CD14-positive monocyte (primary cell): ENCODE results near the gene MT1B. TPM values are rescaled to one million over a fixed set of nuclear protein-coding genes. Genes with fewer than 3 reads are reported as not detected.
A peak's percentile ranks its signal among the peaks of the same experiment; 100 is the strongest.

Experiments
- DNase-seq, 3 donors: peaks; one replicate each; pipeline ENCODE4 v3.0.0-alpha.2; 2011 to 2022
- H2AFZ ChIP-seq: 2 replicates; pipeline ENCODE4 v1.6.0; 2012; ENCODE audit warnings: mild to moderate bottlenecking, low read depth, low read length, inconsistent platforms; ENCODE audit not compliant: insufficient read depth, poor library complexity, severe bottlenecking
- H3K27ac ChIP-seq, 2 donors: 1 replicate in 1 of 2; 2 replicates in 1 of 2; pipeline ENCODE4 v1.5.1; 2012 to 2013; ENCODE audit warnings: low read length in 2 of 2, control low read depth in 1 of 2, inconsistent platforms in 1 of 2, low read depth in 1 of 2, mild to moderate bottlenecking in 1 of 2
- H3K27me3 ChIP-seq, 2 donors: one replicate each; pipeline versions ENCODE4 v1.6.0 to v1.6.1; 2011 to 2013; ENCODE audit warnings: low read length in 2 of 2; ENCODE audit not compliant: control insufficient read depth in 2 of 2, insufficient read depth in 2 of 2
- H3K36me3 ChIP-seq, 2 donors: replicated peaks in 1 of 2; 1 replicate in 1 of 2; 2 replicates in 1 of 2; pipeline versions ENCODE4 v1.5.1 to v1.6.1; 2012 to 2013; ENCODE audit warnings: low read length in 2 of 2, control low read depth in 1 of 2, inconsistent platforms in 1 of 2, mild to moderate bottlenecking in 1 of 2; ENCODE audit not compliant: insufficient read depth in 2 of 2, control insufficient read depth in 1 of 2
- H3K4me1 ChIP-seq, 2 donors: 1 replicate in 1 of 2; 2 replicates in 1 of 2; pipeline versions ENCODE4 v1.5.1 to v1.6.1; 2012 to 2013; ENCODE audit warnings: low read length in 2 of 2, control low read depth in 1 of 2, inconsistent platforms in 1 of 2, mild to moderate bottlenecking in 1 of 2, moderate library complexity in 1 of 2; ENCODE audit not compliant: insufficient read depth in 2 of 2, control insufficient read depth in 1 of 2
- H3K4me2 ChIP-seq: replicated peaks from 2 replicates; pipeline ENCODE3; 2012; ENCODE audit warnings: low read length, moderate library complexity, mild to moderate bottlenecking; ENCODE audit not compliant: poor library complexity, severe bottlenecking; ENCODE audit errors: extremely low read depth
- H3K4me3 ChIP-seq, 3 experiments: fragments of 200-600 bp in 1 of 3; sonication (generic) in 1 of 3; replicated peaks in 1 of 3; 1 replicate in 2 of 3; 2 replicates in 1 of 3; pipeline ENCODE4 v1.5.1; 2011 to 2013; ENCODE audit warnings: low read length in 3 of 3, mild to moderate bottlenecking in 3 of 3, control low read depth in 2 of 3, low read depth in 2 of 3, inconsistent platforms in 1 of 3, moderate library complexity in 1 of 3
- H3K79me2 ChIP-seq: 2 replicates; pipeline ENCODE4 v1.6.0; 2012; ENCODE audit warnings: mild to moderate bottlenecking, control low read depth, inconsistent platforms, low read length, moderate library complexity; ENCODE audit not compliant: insufficient read depth
- H3K9ac ChIP-seq: 2 replicates; pipeline ENCODE4 v1.6.0; 2017; ENCODE audit warnings: low read length, mild to moderate bottlenecking; ENCODE audit not compliant: insufficient read depth, poor library complexity, severe bottlenecking
- H3K9me3 ChIP-seq, 2 donors: replicated peaks in 1 of 2; 1 replicate in 1 of 2; 2 replicates in 1 of 2; pipeline versions ENCODE4 v1.5.1 to v1.6.1; 2012 to 2013; ENCODE audit warnings: low read length in 2 of 2, control low read depth in 1 of 2; ENCODE audit not compliant: control insufficient read depth in 1 of 2, insufficient read depth in 1 of 2
- H4K20me1 ChIP-seq: 2 replicates; pipeline ENCODE4 v1.6.0; 2012; ENCODE audit warnings: mild to moderate bottlenecking, low read length, control low read depth, moderate library complexity; ENCODE audit not compliant: insufficient read depth
- H3K27ac Mint-ChIP-seq, 7 donors: one replicate each; pipeline ENCODE4 v1.8.0; 2020; ENCODE audit warnings: mild to moderate bottlenecking in 7 of 7, mixed read lengths in 7 of 7, moderate library complexity in 6 of 7, inconsistent platforms in 2 of 7
- H3K27me3 Mint-ChIP-seq, 3 donors: one replicate each; pipeline ENCODE4 v1.8.0; 2021 to 2022; ENCODE audit warnings: low read depth in 3 of 3, mild to moderate bottlenecking in 3 of 3, mixed read lengths in 3 of 3, moderate library complexity in 3 of 3, inconsistent platforms in 1 of 3
- H3K36me3 Mint-ChIP-seq, 2 donors: one replicate each; pipeline ENCODE4 v1.8.0; 2020; ENCODE audit warnings: mixed read lengths in 2 of 2, inconsistent platforms in 1 of 2, mild to moderate bottlenecking in 1 of 2
- H3K4me1 Mint-ChIP-seq: one replicate; pipeline ENCODE4 v1.8.0; 2020; ENCODE audit warnings: mild to moderate bottlenecking, mixed read lengths
- H3K4me3 Mint-ChIP-seq, 2 donors: one replicate each; pipeline ENCODE4 v1.8.0; 2020; ENCODE audit warnings: mild to moderate bottlenecking in 2 of 2, mixed read lengths in 2 of 2, moderate library complexity in 1 of 2
- H3K9me3 Mint-ChIP-seq, 7 donors: one replicate each; pipeline ENCODE4 v1.8.0; 2020 to 2022; ENCODE audit warnings: mixed read lengths in 7 of 7, mild to moderate bottlenecking in 6 of 7, moderate library complexity in 6 of 7, inconsistent platforms in 2 of 7
- WGBS: methylation state at CpG from one replicate; pipeline ENCODE4 v1.1.5; 2013; ENCODE audit warnings: missing lambda C conversion rate; ENCODE audit not compliant: insufficient coverage; 5-methylcytosine and 5-hydroxymethylcytosine counted together
- intact Hi-C, 2 donors: fragments of 100-400 bp; cut with micrococcal nuclease; formaldehyde crosslinking; loops; one replicate each; pipeline versions ENCODE4 v1.15.0 to v1.15.1; 2023
- polyA plus RNA-seq, 3 donors: library from polyadenylated mRNA; depleted of rRNA in 1 of 3; unstranded in 2 of 3; stranded (reverse) in 1 of 3; fragments of 300-500 nt in 2 of 3; fragments of >200 nt in 1 of 3; fragmentation: Illumina TruSeq in 2 of 3; gene quantifications; 1 replicate in 2 of 3; 2 replicates in 1 of 3; pipeline ENCODE4 v1.2.3, GENCODE V29; 2012 to 2021
- TF ChIP-seq, protein P1 (sequence below): fragments of 200-600 bp; IDR thresholded peaks from one replicate; pipeline ENCODE4 v1.8.0; 2022; ENCODE audit warnings: antibody characterized with exemption, mild to moderate bottlenecking

MT1B gene
- polyA plus RNA-seq, 3 donors = not detected

DNA sequence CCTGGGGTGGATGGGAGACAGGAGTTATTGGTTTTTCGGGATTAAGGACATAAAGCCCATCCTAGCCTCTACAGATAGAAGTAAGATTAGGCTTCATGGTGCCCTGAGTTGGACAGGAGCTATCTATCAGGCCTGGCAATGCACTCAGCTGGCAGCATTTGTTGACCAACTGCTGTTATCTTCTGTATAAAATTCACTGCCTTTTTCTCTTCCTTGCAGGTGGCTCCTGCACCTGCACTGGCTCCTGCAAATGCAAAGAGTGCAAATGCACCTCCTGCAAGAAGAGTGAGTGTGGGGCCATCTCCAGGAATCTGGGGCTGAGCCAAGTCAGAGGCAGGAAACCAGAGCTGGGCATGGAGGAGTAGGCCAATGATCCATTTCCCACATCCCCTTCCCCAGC is 12.6 kb upstream of the MT1B start:
- Mint-ChIP-seq H3K27ac (no peak overlapping the region), H3K9me3 (peaks cover 0 to 12% (median 9%) of the 10 kb centered on the region in 7 donors), H3K36me3 (peaks cover 0 to 5% of the 10 kb centered on the region in 2 donors), H3K4me1 (peaks cover 27% of the 10 kb centered on the region), H3K4me3 (peak overlapping the region in 1 of 2 donors; percentile 91), H3K27me3 (peaks cover 89 to 99% (median 97%) of the 10 kb centered on the region in 3 donors)
- no peak for DNase-seq
- Histone ChIP-seq H3K9me3 (peaks cover 0 to 48% of the 10 kb centered on the region in 2 donors), H3K27ac (no peak overlapping the region), H2AFZ (no peak overlapping the region), H3K9ac (no peak overlapping the region), H3K36me3 (no peaks in the 10 kb centered on the region), H4K20me1 (no peaks in the 10 kb centered on the region), H3K4me3 (no peak overlapping the region), H3K27me3 (peaks cover 91 to 99% of the 10 kb centered on the region in 2 donors), H3K79me2 (no peaks in the 10 kb centered on the region), H3K4me1 (peaks cover 10 to 15% of the 10 kb centered on the region in 2 donors), H3K4me2 (no peak overlapping the region)
- WGBS = no CpG with 5 or more reads among the region's 1 CpG
- intact Hi-C loops = no loop called here
- TF ChIP-seq, protein P1, sequence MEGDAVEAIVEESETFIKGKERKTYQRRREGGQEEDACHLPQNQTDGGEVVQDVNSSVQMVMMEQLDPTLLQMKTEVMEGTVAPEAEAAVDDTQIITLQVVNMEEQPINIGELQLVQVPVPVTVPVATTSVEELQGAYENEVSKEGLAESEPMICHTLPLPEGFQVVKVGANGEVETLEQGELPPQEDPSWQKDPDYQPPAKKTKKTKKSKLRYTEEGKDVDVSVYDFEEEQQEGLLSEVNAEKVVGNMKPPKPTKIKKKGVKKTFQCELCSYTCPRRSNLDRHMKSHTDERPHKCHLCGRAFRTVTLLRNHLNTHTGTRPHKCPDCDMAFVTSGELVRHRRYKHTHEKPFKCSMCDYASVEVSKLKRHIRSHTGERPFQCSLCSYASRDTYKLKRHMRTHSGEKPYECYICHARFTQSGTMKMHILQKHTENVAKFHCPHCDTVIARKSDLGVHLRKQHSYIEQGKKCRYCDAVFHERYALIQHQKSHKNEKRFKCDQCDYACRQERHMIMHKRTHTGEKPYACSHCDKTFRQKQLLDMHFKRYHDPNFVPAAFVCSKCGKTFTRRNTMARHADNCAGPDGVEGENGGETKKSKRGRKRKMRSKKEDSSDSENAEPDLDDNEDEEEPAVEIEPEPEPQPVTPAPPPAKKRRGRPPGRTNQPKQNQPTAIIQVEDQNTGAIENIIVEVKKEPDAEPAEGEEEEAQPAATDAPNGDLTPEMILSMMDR = no peak

DNA sequence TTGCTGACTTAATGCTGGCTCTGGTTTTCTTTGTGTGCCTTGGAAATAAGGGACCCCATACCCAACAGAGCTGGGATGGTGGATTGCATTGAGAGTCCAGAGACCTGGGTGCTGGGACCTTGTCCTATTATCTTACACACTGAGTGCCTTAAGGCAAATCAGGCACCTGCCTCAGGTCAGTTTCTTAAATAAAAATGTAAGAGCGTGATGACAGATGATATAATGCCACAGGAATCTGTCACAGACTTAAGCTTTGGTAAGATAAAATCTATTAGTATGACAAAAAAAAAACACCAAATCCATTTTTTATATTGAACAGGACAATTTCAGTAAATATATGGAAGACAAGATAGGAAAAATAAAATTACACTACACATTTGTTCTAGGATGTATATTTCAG is 11.6 kb upstream of the MT1B start:
- peaks cover 0 to 37% of the 10 kb centered on the region in 2 donors for H3K9me3 ChIP-seq
- Mint-ChIP-seq H3K4me3 (peak overlapping the region in 1 of 2 donors; percentile 36), H3K27ac (no peak overlapping the region), H3K9me3 (peaks cover 0 to 8% (median 3%) of the 10 kb centered on the region in 7 donors), H3K27me3 (peaks cover 88 to 99% (median 96%) of the 10 kb centered on the region in 3 donors), H3K4me1 (peaks cover 25% of the 10 kb centered on the region), H3K36me3 (peaks cover 0 to under 1% of the 10 kb centered on the region in 2 donors)
- no CpG with 5 or more reads among the region's 1 CpG for WGBS
- no peak overlapping the region for H2AFZ ChIP-seq
- H3K79me2 ChIP-seq = no peaks in the 10 kb centered on the region
- no peak overlapping the region for H3K27ac ChIP-seq
- intact Hi-C loops = no loop called here
- H4K20me1 ChIP-seq = no peaks in the 10 kb centered on the region
- H3K27me3 ChIP-seq = peaks cover 85 to 99% of the 10 kb centered on the region in 2 donors
- DNase-seq = no peak
- no peaks in the 10 kb centered on the region for H3K36me3 ChIP-seq
- peaks cover 10 to 15% of the 10 kb centered on the region in 2 donors for H3K4me1 ChIP-seq
- H3K4me2 ChIP-seq = no peak overlapping the region
- TF ChIP-seq, protein P1 = no peak
- H3K4me3 ChIP-seq = no peak overlapping the region
- H3K9ac ChIP-seq = no peak overlapping the region
